ACC112 (cell line): ENCODE measurements around the gene ACER3.

ENCODE experiments used
- H2AFZ ChIP-seq: fragments of 200-600 bp; sonication (generic); one replicate; pipeline ENCODE4 v1.6.0; 2017; ENCODE audit warnings: antibody characterized with exemption, low read length; ENCODE audit not compliant: unreplicated experiment
- H3K27ac ChIP-seq: fragments of 200-600 bp; sonication (generic); 2 replicates; pipeline ENCODE4 v1.5.1; 2014; ENCODE audit warnings: low read depth, mild to moderate bottlenecking, antibody characterized with exemption, low read length, moderate library complexity
- H3K27me3 ChIP-seq: fragments of 200-600 bp; sonication (generic); 2 replicates; pipeline ENCODE4 v1.6.1; 2014; ENCODE audit warnings: mild to moderate bottlenecking, antibody characterized with exemption, low read length, moderate library complexity, mixed read lengths; ENCODE audit not compliant: insufficient read depth
- H3K36me3 ChIP-seq: fragments of 200-600 bp; sonication (generic); 2 replicates; pipeline ENCODE4 v1.6.1; 2016; ENCODE audit warnings: mild to moderate bottlenecking, antibody characterized with exemption, low read length, moderate library complexity, mixed read lengths; ENCODE audit not compliant: insufficient read depth
- H3K4me1 ChIP-seq: fragments of 200-600 bp; sonication (generic); one replicate; pipeline ENCODE4 v1.6.1; 2016; ENCODE audit warnings: low read length, mixed read lengths; ENCODE audit not compliant: insufficient read depth, unreplicated experiment, control insufficient read depth
- H3K4me3 ChIP-seq: fragments of 200-600 bp; sonication (generic); 2 replicates; pipeline ENCODE4 v1.5.1; 2014; ENCODE audit warnings: mild to moderate bottlenecking, low read depth, low read length
- H3K79me2 ChIP-seq: fragments of 200-600 bp; sonication (generic); one replicate; pipeline ENCODE4 v1.6.0; 2016; ENCODE audit warnings: low read length; ENCODE audit not compliant: control insufficient read depth, unreplicated experiment, insufficient read depth

The ACER3 gene

GRCh38 chr11:76878014-76878413 is 17.3 kb downstream of the ACER3 start:
- H3K27ac ChIP-seq, result no peak overlapping the region
- peaks cover 8% of the 10 kb centered on the region for H3K79me2 ChIP-seq
- H2AFZ ChIP-seq, result no peak overlapping the region
- H3K27me3 ChIP-seq, result no peaks in the 10 kb centered on the region
- no peaks in the 10 kb centered on the region for H3K4me1 ChIP-seq
- no peak overlapping the region for H3K4me3 ChIP-seq
- H3K36me3 ChIP-seq, result no peaks in the 10 kb centered on the region

GRCh38 chr11:76880314-76880713 is 19.6 kb downstream of the ACER3 start:
- Histone ChIP-seq H3K79me2 (peaks cover 14% of the 10 kb centered on the region), H3K36me3 (no peaks in the 10 kb centered on the region), H2AFZ (no peak overlapping the region), H3K27ac (no peak overlapping the region), H3K4me3 (no peak overlapping the region), H3K4me1 (peaks cover 6% of the 10 kb centered on the region), H3K27me3 (no peaks in the 10 kb centered on the region)

GRCh38 chr11:76880956-76881355 is 20.2 kb downstream of the ACER3 start:
- Histone ChIP-seq H3K4me3 (no peak overlapping the region), H2AFZ (no peak overlapping the region)

GRCh38 chr11:76885390-76886097 is 24.8 kb downstream of the ACER3 start:
- Histone ChIP-seq H3K79me2 (peaks cover 17% of the 10 kb centered on the region), H3K27ac (no peak overlapping the region), H3K27me3 (no peaks in the 10 kb centered on the region), H2AFZ (no peak overlapping the region), H3K4me1 (peaks cover 19% of the 10 kb centered on the region), H3K4me3 (no peak overlapping the region), H3K36me3 (no peaks in the 10 kb centered on the region)

More at GRCh38 chr11:76880956-76881355, 20.2 kb downstream of the ACER3 start:
- Histone ChIP-seq H3K36me3 (no peaks in the 10 kb centered on the region), H3K27ac (no peak overlapping the region), H3K27me3 (no peaks in the 10 kb centered on the region), H3K79me2 (peaks cover 17% of the 10 kb centered on the region), H3K4me1 (peaks cover 12% of the 10 kb centered on the region)

- no peak overlapping the region for H2AFZ ChIP-seq
- H3K4me3 ChIP-seq, result no peak overlapping the region
- no peaks in the 10 kb centered on the region for H3K36me3 ChIP-seq
- peaks cover 19% of the 10 kb centered on the region for H3K4me1 ChIP-seq
- no peak overlapping the region for H3K27ac ChIP-seq
- H3K27me3 ChIP-seq, result no peaks in the 10 kb centered on the region
- H3K79me2 ChIP-seq, result peaks cover 6% of the 10 kb centered on the region
Measured at GRCh38 chr11:76888989-76889388, 28.3 kb downstream of the ACER3 start.

- Histone ChIP-seq H3K27me3 (no peaks in the 10 kb centered on the region), H3K79me2 (peaks cover 3% of the 10 kb centered on the region), H2AFZ (no peak overlapping the region), H3K36me3 (no peaks in the 10 kb centered on the region), H3K27ac (no peak overlapping the region), H3K4me3 (no peak overlapping the region), H3K4me1 (peaks cover 19% of the 10 kb centered on the region)
Measured at GRCh38 chr11:76889411-76889975, 28.8 kb downstream of the ACER3 start.

- Histone ChIP-seq H3K27me3 (no peaks in the 10 kb centered on the region), H3K36me3 (no peaks in the 10 kb centered on the region), H3K27ac (no peak overlapping the region), H2AFZ (no peak overlapping the region), H3K79me2 (peaks cover 3% of the 10 kb centered on the region), H3K4me3 (no peak overlapping the region), H3K4me1 (peaks cover 12% of the 10 kb centered on the region)
Measured at GRCh38 chr11:76890329-76890728, 29.6 kb downstream of the ACER3 start.

- H2AFZ ChIP-seq, result no peak overlapping the region
- no peaks in the 10 kb centered on the region for H3K79me2 ChIP-seq
- no peaks in the 10 kb centered on the region for H3K36me3 ChIP-seq
- H3K27me3 ChIP-seq, result no peaks in the 10 kb centered on the region
- no peak overlapping the region for H3K27ac ChIP-seq
- H3K4me1 ChIP-seq, result peaks cover 7% of the 10 kb centered on the region
- no peak overlapping the region for H3K4me3 ChIP-seq
Measured at GRCh38 chr11:76891285-76891684, 30.6 kb downstream of the ACER3 start.

GRCh38 chr11:76891793-76892192 is 31.1 kb downstream of the ACER3 start:
- Histone ChIP-seq H3K79me2 (peaks cover 2% of the 10 kb centered on the region), H3K4me3 (no peak overlapping the region), H2AFZ (no peak overlapping the region), H3K36me3 (no peaks in the 10 kb centered on the region), H3K27me3 (no peaks in the 10 kb centered on the region), H3K4me1 (peaks cover 7% of the 10 kb centered on the region), H3K27ac (no peak overlapping the region)

GRCh38 chr11:76892306-76892705 is 31.6 kb downstream of the ACER3 start:
- Histone ChIP-seq H2AFZ (no peak overlapping the region), H3K4me1 (peaks cover 7% of the 10 kb centered on the region), H3K79me2 (peaks cover 2% of the 10 kb centered on the region), H3K36me3 (no peaks in the 10 kb centered on the region), H3K4me3 (no peak overlapping the region), H3K27ac (no peak overlapping the region), H3K27me3 (no peaks in the 10 kb centered on the region)

GRCh38 chr11:76897233-76897632 is 36.5 kb downstream of the ACER3 start:
- Histone ChIP-seq H3K27ac (no peak overlapping the region), H3K27me3 (no peaks in the 10 kb centered on the region), H3K4me1 (no peaks in the 10 kb centered on the region), H3K4me3 (no peak overlapping the region), H3K79me2 (peaks cover 2% of the 10 kb centered on the region), H2AFZ (no peak overlapping the region), H3K36me3 (no peaks in the 10 kb centered on the region)
